Raji (cell line): Measurements from ENCODE around the gene LARP4.
A peak's percentile ranks its signal among the peaks of the same experiment; 100 is the strongest.

Experiments used
- POLR2A ChIP-seq: IDR thresholded peaks from 2 replicates; pipeline ENCODE4 v1.6.1; 2011; ENCODE audit warnings: low read depth, low read length, control low read depth; ENCODE audit not compliant: insufficient read depth

LARP4 gene

GRCh38 chr12:50400638-50401499 is at the start of gene LARP4:
Gene LARP4, plus strand, starts transcription at chr12:50400885. Its CDS starts 126 bp downstream, at chr12:50401011.
- peak; percentile 94 for TF ChIP-seq POLR2A

GRCh38 chr12:50351120-50352043 is 49.3 kb upstream of the LARP4 start:
- TF ChIP-seq POLR2A, result no peak

DNA sequence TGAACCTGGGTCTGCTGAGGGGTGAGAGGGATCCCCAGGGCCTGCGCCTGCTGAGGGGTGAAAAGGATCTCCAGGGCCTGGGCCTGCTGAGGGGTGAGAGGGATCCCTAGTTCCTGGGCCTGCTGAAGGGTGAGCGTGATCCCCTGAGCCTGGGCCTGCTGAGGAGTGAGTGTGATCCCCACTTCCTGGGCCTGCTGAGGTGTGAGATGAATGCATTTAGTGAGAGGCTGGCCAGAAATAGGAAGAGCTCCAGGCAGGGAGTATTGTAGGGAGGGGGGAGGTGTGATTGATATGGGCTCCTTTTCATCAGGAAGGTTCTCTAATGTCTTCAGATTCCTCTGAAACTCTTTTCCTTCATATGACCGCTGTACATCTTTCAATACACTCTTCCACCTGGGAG is 47.3 kb upstream of the LARP4 start:
- no peak for TF ChIP-seq POLR2A

- TF ChIP-seq POLR2A, result no peak
These were observed 46.7 kb upstream of the LARP4 start for GRCh38 chr12:50353869-50354593.

GRCh38 chr12:50354908-50355307 is 45.8 kb upstream of the LARP4 start:
- no peak for TF ChIP-seq POLR2A

DNA sequence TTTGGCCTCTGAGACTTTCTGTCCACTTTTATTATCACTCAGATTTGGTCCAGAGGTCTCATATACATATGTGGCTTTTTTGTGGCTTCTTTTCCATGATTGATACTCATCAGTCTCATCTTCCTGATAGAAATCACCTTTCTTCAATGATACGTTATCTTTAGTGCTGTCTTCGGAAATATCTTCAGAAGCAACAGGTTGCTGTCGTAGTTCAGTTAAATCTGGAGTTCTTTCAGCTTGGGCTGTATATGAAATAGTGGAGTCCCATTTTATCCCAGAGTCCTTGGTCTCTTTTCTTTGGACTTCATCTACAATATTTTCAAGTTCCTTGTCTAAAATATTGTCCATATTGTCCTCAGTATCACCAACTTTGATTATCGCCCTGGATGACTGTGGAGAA is 45.3 kb upstream of the LARP4 start:
- TF ChIP-seq POLR2A, result no peak

GRCh38 chr12:50362671-50363070 is 38.0 kb upstream of the LARP4 start:
- TF ChIP-seq POLR2A, result no peak

- no peak for TF ChIP-seq POLR2A
These were observed 37.5 kb upstream of the LARP4 start for GRCh38 chr12:50363141-50363540.

DNA sequence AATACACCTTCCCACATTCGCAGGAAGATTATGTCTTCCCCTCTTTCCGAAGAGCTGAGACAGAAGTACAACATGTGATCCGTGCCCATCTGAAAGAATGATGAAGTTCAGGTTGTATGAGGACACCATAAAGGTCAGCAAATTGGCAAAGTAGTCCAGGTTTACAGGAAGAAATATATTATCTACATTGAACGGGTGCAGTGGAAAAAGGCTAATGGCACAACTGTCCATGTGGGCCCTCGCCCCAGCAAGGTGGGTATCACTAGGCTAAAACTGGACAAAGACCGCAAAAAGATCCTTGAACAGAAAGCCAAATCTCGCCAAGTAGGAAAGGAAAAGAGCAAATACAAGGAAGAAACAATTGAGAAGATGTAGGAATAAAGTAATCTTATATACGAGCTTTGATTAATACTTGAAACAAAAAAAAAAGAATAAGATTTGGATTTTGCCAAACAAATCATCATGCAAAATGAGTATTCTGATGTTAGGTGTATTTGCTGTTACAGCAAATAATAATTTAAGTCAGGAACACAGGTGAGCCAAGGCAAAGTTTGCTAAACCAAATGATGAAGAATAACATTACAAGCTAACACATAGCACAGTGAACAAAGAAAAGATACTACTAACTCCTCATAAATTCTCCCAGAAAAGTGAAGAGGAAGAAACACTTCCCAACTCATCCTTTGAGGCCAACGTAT is 34.8 kb upstream of the LARP4 start:
- TF ChIP-seq POLR2A, result no peak

- no peak for TF ChIP-seq POLR2A
These were observed 24.9 kb upstream of the LARP4 start for GRCh38 chr12:50375802-50376201.

GRCh38 chr12:50380761-50381325 is 19.8 kb upstream of the LARP4 start:
- no peak for TF ChIP-seq POLR2A

- TF ChIP-seq POLR2A, result 0 out of 2 replicates have a peak, but pooled peaks have one; percentile 13
These were observed 13.2 kb upstream of the LARP4 start for GRCh38 chr12:50387487-50387886.

DNA sequence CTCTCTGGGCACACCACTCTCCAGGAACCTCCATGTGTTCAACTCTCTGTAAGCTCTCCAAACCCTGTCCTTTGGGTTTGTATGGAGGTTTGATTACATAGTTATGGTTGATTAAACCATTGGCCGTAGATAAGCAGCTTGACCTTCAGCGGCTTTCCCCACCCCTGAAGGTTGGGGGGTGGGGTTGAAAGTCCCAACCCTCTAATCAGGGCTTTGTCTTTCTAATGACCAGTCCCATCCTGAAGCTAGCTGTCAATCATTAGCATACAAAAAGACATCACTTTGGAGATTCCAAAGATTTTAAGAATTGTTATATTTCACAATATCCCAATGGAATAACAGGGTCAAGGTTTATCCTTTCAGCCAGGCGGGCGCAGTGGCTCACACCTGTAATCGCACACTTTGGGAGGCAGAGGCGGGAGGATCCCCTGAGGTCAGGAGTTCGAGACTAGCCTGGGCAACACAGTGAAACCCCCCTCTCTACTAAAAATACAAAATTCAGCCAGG is 12.7 kb upstream of the LARP4 start:
- TF ChIP-seq POLR2A, result no peak

- TF ChIP-seq POLR2A, result no peak
These were observed 10.4 kb upstream of the LARP4 start for GRCh38 chr12:50390316-50390741.
